OCI-LY1 (cell line): Measurements from ENCODE around the gene STK36.

Experiments used
- H2AFZ ChIP-seq: fragments of 200-600 bp; sonication (generic), shearing (Covaris generic); 2 replicates; pipeline ENCODE4 v1.6.0; 2014; ENCODE audit warnings: antibody characterized with exemption, mild to moderate bottlenecking, low read length
- H3F3A ChIP-seq: fragments of 200-600 bp; sonication (generic), shearing (Covaris generic); 2 replicates; pipeline ENCODE4 v1.6.0; 2014; ENCODE audit warnings: mild to moderate bottlenecking, antibody characterized with exemption, low read length, moderate library complexity; ENCODE audit not compliant: insufficient read depth
- H3K27ac ChIP-seq: fragments of 200-600 bp; sonication (generic); 2 replicates; pipeline ENCODE4 v1.5.1; 2014; ENCODE audit warnings: low read length, mixed run types, mild to moderate bottlenecking, low read depth; ENCODE audit not compliant: poor library complexity, severe bottlenecking
- H3K27me3 ChIP-seq: fragments of 200-600 bp; sonication (generic); 2 replicates; pipeline ENCODE4 v1.6.0; 2014; ENCODE audit warnings: antibody characterized with exemption, mild to moderate bottlenecking, low read length, moderate library complexity; ENCODE audit not compliant: insufficient read depth
- H3K36me3 ChIP-seq: fragments of 200-600 bp; sonication (generic); 2 replicates; pipeline ENCODE4 v1.6.1; 2014; ENCODE audit warnings: mild to moderate bottlenecking, antibody characterized with exemption, low read length, moderate library complexity, mixed read lengths; ENCODE audit not compliant: insufficient read depth
- H3K4me1 ChIP-seq: fragments of 200-600 bp; sonication (generic); 2 replicates; pipeline ENCODE4 v1.5.1; 2014; ENCODE audit warnings: mild to moderate bottlenecking, low read length, moderate library complexity; ENCODE audit not compliant: insufficient read depth, severe bottlenecking
- H3K4me2 ChIP-seq: fragments of 200-600 bp; sonication (generic), shearing (Covaris generic); 2 replicates; pipeline ENCODE4 v1.6.1; 2014; ENCODE audit warnings: low read length
- H3K4me3 ChIP-seq: fragments of 200-600 bp; sonication (generic); 2 replicates; pipeline ENCODE4 v1.5.1; 2014; ENCODE audit warnings: low read length, low read depth, mild to moderate bottlenecking, mixed read lengths; ENCODE audit not compliant: poor library complexity, severe bottlenecking
- H3K79me2 ChIP-seq: fragments of 200-600 bp; shearing (Covaris generic); 2 replicates; pipeline ENCODE4 v1.6.1; 2016; ENCODE audit warnings: mixed run types, low read length, mixed read lengths; ENCODE audit not compliant: insufficient read depth
- H3K9ac ChIP-seq: fragments of 200-600 bp; sonication (generic), shearing (Covaris generic); 2 replicates; pipeline ENCODE4 v1.6.1; 2014; ENCODE audit warnings: mild to moderate bottlenecking, low read length, mixed read lengths
- H3K9me2 ChIP-seq: fragments of 200-600 bp; sonication (generic), shearing (Covaris generic); 2 replicates; pipeline ENCODE4 v1.6.1; 2014; ENCODE audit warnings: low read depth, mild to moderate bottlenecking, low read length, mixed read lengths
- H3K9me3 ChIP-seq: fragments of 200-600 bp; shearing (Covaris generic); 2 replicates; pipeline ENCODE4 v1.6.1; 2014; ENCODE audit warnings: low read length, mixed read lengths
- H4K20me1 ChIP-seq: fragments of 200-600 bp; sonication (generic), shearing (Covaris generic); 2 replicates; pipeline ENCODE4 v1.6.0; 2016; ENCODE audit warnings: mild to moderate bottlenecking, low read length; ENCODE audit not compliant: insufficient read depth
- CTCF ChIP-seq: fragments of 200-600 bp; sonication (generic), shearing (Covaris generic); IDR thresholded peaks from 2 replicates; pipeline ENCODE4 v1.5.1; 2017; ENCODE audit warnings: mild to moderate bottlenecking, antibody characterized with exemption, low read length, moderate library complexity, mixed read lengths
- EZH2 ChIP-seq: fragments of 200-600 bp; sonication (generic), shearing (Covaris generic); IDR thresholded peaks from 2 replicates; pipeline ENCODE4 v1.8.0; 2017; ENCODE audit warnings: borderline replicate concordance, mixed run types, mild to moderate bottlenecking, antibody characterized with exemption, low read length, moderate library complexity, mixed read lengths

The STK36 gene

GRCh38 chr2:218671654-218672566, at the start of gene STK36, which contains the start of gene RNF25:
STK36 (plus strand) TSS chr2:218672086; CDS start chr2:218672830, 744 bp downstream.
RNF25 (minus strand) TSS chr2:218672002; CDS start chr2:218671970, 32 bp downstream.
- Histone ChIP-seq H2AFZ (peak within 1 kb of the TSS; percentile 73; the same call in 1 of the 2 replicates), H3K9ac (peak within 1 kb of the TSS; percentile 76), H3K4me1 (peaks cover 17% of the 10 kb centered on the region), H3K36me3 (peaks cover 16% of the 10 kb centered on the region), H4K20me1 (no peaks in the 10 kb centered on the region), H3K79me2 (peaks cover 4% of the 10 kb centered on the region; the same call in 1 of the 2 replicates), H3F3A (no peaks in the 10 kb centered on the region), H3K9me2 (no peaks in the 10 kb centered on the region), H3K27me3 (no peaks in the 10 kb centered on the region), H3K9me3 (no peaks in the 10 kb centered on the region), H3K27ac (no peak within 1 kb of the TSS), H3K4me2 (peak within 1 kb of the TSS; percentile 100), H3K4me3 (peak within 1 kb of the TSS; percentile 82)
- TF ChIP-seq EZH2 (no peak), CTCF (no peak)

- no peaks in the 10 kb centered on the region for H3F3A ChIP-seq
- H3K36me3 ChIP-seq: no peaks in the 10 kb centered on the region
- no peak for TF ChIP-seq EZH2
- TF ChIP-seq CTCF: no peak
- no peaks in the 10 kb centered on the region for H4K20me1 ChIP-seq
- no peak overlapping the region for H3K4me2 ChIP-seq
- H3K9me3 ChIP-seq: no peaks in the 10 kb centered on the region
- no peaks in the 10 kb centered on the region; the same call in 1 of the 2 replicates for H3K27me3 ChIP-seq
- no peak overlapping the region for H3K9ac ChIP-seq
- no peak overlapping the region for H3K27ac ChIP-seq
- H3K9me2 ChIP-seq: no peaks in the 10 kb centered on the region
- no peak overlapping the region for H2AFZ ChIP-seq
- no peak overlapping the region for H3K4me3 ChIP-seq
- H3K4me1 ChIP-seq: no peaks in the 10 kb centered on the region
- no peaks in the 10 kb centered on the region for H3K79me2 ChIP-seq
These were observed 49.1 kb upstream of the STK36 start for GRCh38 chr2:218622606-218623365.

- H3K27ac ChIP-seq: no peak overlapping the region
- H3K9ac ChIP-seq: no peak overlapping the region
- no peak for TF ChIP-seq EZH2
- TF ChIP-seq CTCF: no peak
- H3K4me1 ChIP-seq: no peaks in the 10 kb centered on the region
- H3K9me2 ChIP-seq: no peaks in the 10 kb centered on the region
- no peaks in the 10 kb centered on the region; the same call in 1 of the 2 replicates for H3K27me3 ChIP-seq
- H3F3A ChIP-seq: no peaks in the 10 kb centered on the region
- no peaks in the 10 kb centered on the region for H3K9me3 ChIP-seq
- H2AFZ ChIP-seq: no peak overlapping the region
- no peak overlapping the region for H3K4me2 ChIP-seq
- H3K36me3 ChIP-seq: no peaks in the 10 kb centered on the region
- no peak overlapping the region for H3K4me3 ChIP-seq
- H4K20me1 ChIP-seq: no peaks in the 10 kb centered on the region
- no peaks in the 10 kb centered on the region for H3K79me2 ChIP-seq
These were observed 48.5 kb upstream of the STK36 start for GRCh38 chr2:218623366-218623705.
